ENCODE results near the gene STON2.
A peak's percentile ranks its signal among the peaks of the same experiment; 100 is the strongest.

The STON2 gene

DNA sequence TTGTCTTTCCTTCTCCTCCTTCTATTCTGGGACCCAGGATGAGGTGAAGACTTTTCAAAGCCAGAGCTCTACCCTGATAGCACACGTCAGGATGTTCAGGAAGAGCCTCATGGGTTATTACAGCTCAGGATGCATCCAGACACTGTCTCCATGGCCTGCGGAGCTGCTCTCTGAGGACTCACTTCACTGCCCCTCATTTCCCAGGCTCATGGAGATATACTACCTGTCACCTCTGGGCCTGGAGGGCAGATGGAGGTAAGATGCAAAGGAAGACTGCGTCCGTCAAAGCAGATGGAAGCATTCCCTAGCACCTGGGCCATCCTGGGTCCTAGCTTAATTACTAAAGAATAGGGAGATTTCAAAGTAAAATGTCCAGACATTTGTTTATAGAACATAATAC, 32.6 kb downstream of the STON2 start:
- DNase-seq = no peak

DNA sequence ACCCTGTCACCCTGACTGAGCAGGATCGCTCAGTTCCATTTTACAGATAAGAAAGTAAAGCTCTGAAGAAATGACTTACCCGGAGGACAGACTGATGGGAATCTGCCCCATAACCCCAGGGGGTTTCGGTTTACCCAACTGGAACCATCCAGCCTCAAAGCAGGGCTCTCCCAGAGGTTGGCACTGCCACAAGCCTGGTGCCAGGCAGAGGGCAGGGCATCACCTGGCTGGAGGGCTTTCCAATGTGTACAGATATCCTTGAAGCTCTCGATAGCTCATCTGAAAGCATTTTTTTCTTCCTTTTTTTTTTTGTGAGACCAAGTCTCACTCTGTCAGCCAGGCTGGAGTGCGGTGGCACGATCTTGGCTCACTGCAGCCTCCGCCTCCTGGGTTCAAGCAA, 33.2 kb downstream of the STON2 start:
- no peak for DNase-seq

DNA sequence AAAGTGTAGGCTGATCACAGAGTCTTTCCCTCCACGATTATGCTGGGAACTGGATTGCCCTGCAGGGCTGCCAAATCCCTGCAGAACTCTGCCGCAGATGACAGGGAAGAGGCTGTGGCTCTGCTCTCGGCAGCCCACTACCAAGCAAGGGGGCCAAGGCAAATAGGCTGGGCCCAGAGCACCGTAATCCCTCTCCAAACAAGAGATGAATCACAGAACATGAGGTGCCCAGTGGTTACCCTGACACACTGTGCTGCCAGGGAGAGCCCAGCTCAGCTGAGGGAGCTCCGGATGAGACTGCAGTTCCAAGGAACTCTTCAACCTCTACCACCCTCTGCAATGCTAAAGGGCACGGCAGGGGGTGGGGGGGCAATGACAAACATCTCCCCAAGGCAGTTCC, 33.9 kb downstream of the STON2 start:
- DNase-seq = no peak

DNA sequence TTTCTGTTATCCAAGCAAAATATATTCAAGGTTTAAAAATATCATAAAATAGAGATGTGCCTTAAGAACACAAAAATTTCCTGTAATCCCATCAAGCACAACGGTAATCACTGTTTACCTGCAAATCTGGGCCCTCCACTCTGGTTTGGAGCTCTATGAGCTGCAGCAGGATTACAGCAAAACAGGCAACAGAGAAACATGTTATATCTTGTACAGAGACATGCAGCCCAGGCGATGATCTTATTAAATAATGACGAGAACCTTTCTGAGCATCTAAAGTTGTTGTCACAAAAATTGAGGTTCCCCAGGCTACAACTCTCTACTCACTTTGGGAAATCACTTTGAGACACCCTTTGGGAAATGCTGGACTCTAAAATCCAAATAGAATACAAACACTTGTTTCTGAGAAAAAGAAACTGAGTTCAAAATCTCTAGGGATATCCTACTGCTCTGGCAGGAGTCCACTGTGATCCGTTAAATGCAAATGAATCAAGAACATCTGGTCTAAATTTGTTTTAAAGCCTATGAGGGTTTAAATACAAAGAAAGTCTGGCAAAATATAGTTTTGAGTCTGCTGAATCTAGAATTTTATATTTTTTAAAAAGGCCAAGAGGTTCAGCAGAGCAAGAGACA, 36.3 kb downstream of the STON2 start:
- DNase-seq = no peak

DNA sequence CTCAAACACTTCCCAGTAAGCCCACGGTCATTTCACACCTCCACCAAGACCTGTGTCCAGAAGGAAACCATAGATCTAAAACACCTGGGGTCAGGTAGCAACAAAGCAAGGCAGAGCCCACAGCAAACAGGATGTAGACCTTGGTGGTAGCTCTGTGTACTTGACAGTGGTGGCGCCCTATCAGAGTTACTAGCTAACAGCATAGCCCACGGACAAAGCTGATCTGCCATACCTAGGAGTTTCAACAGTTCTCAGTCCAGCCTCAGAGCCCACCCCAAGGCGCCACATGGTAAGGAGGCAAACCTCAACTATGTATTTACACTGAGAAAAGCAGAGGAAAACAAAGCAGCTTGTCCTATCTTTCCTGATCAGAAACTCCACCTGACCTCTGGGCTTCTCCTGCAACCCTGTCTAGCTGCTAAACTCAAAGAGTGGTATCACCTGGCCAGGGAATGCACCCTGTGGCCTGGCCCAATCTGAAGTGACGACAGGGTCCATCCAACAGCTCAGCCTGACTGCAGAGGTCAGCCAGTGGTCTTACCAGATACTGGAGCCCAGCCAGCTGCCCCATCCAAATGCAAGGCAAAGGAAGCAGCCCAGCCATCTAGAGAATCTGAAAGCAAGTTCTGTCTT, 46.3 kb downstream of the STON2 start:
- DNase-seq = no peak

DNA sequence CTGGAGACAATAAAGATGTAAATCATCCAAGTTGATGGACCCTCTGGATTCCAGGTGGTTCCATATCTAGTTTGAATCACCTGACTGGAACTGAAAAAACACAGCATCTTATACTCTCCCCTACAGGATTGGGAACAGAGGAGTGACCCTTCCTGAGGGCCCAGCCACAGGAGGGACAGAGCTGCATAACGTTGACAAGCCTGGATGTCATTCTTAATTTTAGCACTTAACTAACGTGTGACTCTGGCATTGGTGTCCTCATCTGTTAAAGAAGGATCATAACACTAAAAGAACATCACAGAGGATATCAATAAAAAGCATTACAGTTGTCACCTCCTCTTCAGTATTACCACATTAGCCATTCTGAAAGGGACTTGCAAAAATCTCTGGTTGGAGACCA, 47.7 kb downstream of the STON2 start:
- DNase-seq = no peak

DNA sequence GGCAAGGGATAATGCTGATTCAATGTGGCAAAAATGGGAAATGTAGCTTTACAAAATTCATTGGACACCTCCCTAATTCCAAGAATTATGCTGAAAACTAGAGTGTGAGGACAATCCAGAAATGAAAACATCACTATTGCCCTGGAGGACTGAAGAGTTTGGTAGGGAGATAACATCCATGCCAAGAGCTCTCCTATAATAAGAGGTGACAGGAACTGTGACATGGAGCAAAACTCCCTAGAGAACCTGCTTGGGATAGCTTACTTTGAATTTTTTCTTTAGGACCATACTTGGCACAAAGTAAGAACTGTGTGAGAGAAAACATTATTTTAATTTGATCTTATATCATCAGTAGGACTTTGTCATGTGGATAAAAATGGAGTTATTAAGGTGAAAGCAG, 48.9 kb downstream of the STON2 start:
- DNase-seq = no peak

DNA sequence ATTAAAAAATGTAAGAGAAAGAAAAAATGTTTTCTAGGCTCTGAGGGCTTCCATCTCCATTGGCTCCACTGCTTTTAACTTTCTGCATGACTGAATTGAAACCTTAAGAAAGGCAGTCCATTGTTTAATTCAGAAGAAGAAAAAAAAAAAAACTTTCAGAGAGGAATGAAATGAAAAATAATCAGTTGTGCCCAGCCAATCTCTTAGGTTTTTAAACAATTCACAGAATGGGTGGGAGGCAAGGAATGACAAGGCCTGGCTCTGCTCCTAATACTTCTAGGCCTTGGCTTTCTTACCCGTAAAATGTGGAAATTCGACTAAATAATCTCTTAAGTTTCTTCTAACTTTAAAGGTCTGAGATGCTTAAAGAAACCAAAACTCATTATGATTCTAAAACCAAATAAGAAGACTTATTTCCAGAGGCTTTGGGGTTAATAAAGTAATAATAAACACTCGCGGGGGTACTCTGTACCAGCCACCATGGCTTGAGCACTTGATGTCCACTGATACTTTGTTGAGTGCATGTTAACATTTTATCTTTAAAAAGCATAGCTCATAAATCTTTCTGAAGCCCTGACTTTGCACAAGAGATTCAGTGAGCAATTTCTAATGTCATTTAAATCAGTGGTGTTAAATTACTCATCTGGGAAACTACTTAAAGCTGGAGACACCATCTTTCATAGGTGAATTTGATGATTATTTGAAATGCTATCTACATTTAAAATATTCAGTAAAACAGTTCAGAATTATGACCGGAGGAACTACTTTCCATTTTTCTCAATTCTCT, 49.6 kb downstream of the STON2 start:
- no peak for DNase-seq

DNA sequence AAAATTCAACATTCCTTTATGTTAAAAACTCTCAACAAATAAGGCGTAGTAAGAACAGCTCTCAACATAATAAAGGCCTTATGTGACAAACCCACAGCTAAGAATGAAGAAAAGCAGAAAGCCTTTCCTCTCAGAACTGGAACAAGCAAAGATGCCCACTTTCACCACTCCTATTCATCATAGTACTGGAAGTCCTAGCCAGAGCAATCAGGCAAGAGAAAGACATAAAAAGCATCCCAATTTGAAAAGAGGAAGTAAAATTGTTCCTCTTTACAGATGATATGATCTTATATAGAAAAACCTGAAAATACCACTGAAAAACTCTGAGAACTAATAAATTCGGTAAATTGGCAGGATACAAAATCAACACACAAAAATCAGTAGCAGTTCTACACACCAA, 52.1 kb downstream of the STON2 start:
- no peak for DNase-seq

DNA sequence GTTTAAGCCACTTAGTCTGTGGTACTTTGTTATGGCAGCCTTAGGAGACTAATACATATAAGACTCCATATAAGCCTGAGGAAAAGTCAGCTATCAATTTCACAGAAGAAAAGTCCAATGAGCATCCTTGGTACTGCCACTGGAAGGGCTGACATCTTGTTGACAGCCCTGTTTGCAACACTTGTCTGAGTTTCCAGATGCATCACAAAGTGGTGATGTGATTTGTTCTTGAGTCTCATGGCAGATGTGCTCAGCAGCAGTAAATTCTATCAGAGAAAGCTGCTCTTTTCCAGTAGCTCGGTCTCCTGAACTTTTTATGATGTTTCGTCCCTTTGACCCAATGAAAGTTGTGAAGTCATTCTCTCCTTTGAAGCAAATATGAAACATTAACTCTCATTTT, 54.3 kb downstream of the STON2 start:
- no peak for DNase-seq

DNA sequence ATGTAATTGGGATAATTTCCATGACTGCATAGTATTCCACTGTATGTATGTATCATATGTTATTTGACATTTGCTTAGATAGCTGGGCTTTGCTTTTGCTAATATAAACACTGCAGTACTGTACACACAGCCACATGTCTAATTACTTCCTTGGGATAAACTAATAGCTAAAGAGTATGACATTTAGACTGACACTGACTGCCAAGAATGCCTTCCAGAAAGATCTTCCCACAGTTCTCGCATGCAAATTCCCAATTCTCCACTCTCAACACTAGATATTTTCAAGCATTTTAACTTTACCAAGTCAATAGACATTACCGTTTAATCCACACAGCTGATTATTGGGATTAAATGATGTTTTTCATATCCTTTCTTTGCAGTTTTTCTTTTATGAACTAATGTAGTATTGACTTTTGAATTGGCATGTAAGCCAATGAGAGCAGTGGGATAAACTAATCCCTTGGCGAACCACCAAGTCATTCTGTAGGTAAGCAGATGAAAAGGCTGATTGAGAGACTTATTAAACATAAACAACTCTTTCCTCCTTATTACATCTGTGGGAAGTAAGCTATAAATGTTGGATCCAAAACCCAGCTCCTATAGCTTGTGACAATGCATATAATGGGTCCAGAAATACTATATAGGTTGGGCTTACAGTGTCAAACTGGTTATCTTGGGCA, 55.5 kb downstream of the STON2 start:
- DNase-seq = no peak

DNA sequence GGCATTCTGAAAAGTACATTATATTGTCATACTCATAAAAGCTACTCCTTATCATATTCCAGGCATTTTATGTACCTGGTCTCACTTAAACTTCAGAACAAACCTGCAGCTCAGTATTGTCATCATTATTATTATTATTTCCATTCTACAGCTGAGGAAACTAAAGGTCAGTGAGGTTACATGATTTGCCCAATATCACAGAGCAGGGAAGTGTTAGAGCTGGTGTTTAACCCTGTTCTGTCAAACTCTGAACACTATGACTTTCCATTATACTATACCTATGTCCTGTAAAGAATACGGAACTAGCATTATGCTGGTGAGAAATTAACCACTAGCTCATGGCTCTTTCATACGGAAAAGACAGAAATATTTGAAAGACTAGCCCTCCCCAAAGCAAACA, 56.4 kb downstream of the STON2 start:
- no peak for DNase-seq

DNA sequence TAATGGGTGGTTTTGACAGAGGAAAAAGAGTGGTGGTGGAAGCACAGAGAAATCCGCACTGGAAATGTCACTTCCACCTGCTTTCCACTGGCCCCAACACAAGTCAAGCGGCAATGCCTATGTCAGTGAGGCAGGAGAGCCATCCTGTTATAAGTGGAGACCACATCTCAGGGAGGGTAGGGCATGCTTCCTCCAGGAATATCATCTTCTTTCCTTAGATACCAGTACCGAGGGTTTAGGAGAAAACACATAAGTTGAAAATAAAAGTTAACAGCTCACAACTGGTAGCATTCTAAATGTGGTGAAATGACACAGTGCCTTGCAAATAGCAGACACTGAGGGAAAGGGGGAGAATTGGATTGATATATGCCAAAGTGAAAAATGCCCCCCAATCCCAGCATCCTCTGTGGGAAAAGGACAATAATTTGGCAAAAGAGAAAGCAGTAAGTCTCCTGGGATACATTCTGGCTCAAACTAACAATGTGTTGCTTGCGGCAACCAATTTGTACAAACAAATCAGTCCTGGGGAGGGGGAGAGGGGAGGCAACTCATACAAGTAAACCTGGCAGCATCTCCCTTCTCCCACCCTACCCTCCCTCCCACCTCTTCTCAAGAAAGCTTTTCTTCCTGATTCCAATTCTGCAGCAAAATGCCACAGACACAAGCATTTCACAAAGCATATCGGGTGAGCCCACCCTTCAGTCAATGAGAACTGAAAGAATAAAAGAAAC, 57.1 kb downstream of the STON2 start:
- DNase-seq = no peak

DNA sequence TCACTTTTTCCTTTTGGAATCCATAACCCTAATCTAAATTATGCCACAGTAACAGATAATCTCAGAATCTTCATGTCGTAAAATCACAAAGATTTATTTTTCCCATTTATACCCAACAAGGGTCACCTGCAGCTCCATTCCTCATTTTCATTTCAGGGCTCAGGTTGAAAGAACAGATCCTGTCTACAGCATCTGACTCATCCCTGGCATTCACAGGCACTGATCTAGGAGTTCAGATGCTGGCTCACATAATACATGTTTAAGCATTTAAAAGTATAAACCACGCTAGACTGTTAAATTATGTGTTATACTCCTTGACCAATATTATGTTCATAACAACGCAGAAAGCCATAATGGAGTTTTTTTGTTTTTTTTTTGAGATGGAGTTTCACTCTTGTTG, 58.3 kb downstream of the STON2 start:
- DNase-seq = no peak

DNA sequence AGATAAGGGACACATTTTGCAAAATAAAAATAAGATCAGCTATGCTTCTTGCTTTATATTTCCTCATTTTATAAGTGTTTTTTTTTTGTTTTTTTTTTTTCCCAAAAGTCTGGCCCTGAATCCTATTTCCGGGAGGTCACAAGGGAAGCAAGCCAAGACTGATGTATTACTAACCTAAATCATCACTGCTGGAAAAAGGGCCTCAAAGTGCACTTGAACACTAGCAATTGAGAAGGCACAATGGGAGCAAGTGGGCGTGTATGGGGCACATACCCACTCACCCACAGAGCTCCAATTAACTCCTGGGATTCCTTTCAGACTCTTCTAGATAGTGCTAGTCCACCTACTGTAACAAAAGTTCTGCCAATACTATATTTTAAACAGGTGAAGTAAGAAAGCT, 58.8 kb downstream of the STON2 start:
- no peak for DNase-seq

DNA sequence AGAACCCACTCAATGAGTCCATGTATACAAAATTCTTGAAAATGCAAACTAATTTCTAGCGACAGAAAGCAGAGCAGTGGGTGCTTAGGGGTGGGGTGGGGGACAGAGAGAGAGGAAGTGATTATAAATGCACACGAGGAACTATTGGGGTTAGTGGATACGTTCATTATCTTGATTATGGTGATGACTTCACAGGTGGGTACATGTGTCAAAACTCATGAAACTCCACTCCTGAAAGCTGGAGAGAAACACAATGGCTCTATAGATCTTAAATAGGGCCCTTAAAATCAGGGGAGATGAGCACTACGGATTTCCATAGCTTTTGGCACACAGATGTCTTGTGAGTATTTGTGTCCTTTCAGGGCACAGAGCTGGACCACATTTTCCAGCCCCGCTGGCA, 59.9 kb downstream of the STON2 start:
- DNase-seq = no peak

DNA sequence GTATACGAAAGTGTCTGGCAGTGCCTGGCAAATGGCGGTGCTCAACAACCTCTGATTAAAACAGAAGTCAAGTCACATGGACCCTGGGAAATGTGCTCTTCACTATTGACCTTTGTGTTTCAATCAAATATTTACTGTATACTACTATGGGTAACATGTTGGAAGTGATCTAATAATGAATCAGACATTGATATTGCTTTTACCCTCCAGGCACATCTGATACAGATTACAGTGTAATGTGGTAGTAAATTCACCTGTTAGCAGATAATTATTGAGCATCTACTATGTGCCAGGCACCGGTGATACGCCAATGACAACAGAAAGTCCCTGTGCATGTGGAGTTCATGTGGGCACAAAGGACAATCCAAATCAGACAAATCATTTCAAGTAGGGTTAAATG, 63.1 kb downstream of the STON2 start:
- no peak for DNase-seq

DNA sequence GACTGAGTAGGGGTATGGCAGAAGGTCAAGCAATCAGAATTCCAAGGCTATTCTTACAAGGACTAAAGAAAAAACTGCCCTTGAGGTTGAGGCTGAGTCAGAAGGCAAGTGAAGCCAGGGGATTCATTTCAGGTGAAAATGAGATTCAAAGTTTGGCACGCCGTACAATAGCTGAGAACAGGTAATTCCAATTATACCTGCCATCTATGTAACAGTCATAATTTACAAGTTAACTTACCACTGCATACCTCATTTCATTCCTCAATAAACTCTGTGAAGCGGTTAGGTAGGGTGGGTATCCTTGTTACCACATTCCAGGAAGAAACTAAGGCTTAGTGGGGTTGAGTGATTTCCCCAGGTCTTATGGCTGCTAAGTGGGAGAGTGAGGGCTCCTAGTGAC, 64.1 kb downstream of the STON2 start:
- DNase-seq = no peak

DNA sequence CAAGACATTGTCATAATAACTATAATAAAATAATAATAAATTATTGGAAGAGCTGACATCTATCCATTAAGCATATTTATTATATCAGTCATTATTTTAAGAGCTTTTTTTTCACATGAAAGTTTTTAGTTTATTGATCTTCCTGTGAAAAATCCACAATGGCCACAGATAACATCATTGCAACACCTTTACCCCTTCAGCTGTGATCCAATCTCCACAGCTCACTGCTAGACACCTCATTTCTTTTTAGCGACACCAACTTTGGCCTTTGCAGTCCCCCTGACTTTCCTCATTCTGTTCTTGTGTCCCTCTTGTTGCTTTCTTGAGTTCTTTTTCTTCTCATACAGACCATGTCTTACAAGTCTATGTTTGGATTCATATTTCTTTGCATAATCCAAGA, 67.4 kb downstream of the STON2 start:
- DNase-seq = no peak

DNA sequence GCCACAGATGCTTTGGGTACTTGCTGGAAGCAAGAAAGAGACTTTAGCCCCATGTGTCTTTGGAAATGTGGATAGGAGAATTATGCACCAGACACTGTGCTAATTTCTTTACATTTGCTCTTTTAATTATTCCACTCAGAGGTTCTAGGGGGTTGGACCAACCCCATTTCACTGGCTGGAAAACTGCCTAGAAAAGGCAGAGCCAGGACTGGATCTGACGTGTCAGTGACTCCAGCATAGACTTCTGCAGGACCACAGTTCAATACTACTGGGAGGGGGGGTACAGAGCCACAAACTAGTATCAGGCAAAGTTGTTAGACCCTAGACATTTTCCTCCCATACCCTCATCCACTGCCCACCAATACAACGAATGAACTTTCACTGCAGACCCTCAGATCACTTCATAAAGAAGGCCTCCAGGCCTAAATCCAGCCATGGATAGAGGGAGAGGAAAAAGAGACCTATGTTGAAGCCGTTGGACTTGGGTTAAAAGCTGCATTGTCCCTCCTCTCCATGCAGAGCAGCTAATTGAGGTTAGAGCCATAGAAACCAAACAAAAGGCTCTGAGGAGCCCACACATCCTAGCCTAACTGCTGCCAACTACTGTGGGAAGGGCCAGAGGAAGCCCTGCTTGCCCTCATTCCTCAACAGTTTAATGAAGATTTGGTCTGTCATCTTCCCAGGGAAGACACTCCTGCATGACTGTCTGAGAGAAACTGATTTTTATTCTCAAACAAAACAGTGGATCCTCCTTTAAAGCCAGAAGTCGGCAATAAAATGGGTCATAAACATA, 68.7 kb downstream of the STON2 start:
- no peak for DNase-seq

DNA sequence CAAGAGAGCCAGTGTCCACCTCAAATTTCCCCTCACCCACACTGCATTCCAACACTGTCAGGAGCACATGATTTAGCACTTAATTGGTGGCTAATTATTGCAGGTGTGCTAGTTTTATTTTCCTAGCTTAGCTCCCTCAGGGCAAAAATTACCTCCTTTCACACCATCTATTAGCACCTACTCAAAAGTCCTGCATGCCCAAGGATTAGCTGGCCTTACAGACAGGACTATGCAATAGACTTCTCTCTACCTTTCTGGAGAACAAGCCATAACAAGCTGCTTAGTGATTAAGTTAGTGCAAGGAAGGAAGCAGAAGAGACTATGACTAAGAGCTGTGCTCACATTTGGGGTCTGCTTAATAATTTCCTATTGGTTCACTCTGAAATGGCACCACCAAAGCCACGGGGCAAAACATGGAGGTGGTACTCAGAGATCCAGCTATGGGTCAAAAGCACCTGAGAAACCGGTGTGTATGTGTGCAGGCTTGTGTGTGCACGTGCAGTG, 69.5 kb downstream of the STON2 start:
- DNase-seq = peak; percentile 2
